K562 (cell line): Measurements from ENCODE around the gene BLTP2. TPM values are rescaled to one million over a fixed set of nuclear protein-coding genes. Genes with fewer than 3 reads are reported as not detected.
A peak's percentile ranks its signal among the peaks of the same experiment; 100 is the strongest.

Experiments
- CBX8 ChIP-seq: fragments of 200-600 bp; sonication (generic); IDR thresholded peaks from 2 replicates; pipeline ENCODE4 v1.6.1; 2012; ENCODE audit warnings: borderline replicate concordance, mixed run types, low read depth, mild to moderate bottlenecking, moderate library complexity, mixed read lengths, low read length, control low read depth, inconsistent platforms; ENCODE audit not compliant: poor library complexity, severe bottlenecking; ENCODE audit errors: extremely low read depth
- ETV6 ChIP-seq, 3 experiments: fragments of 150-350 bp in 1 of 3; sonication (generic) in 1 of 3; formaldehyde crosslinking in 1 of 3; IDR thresholded peaks; 2 replicates each; pipeline versions ENCODE4 v1.6.1 to v1.8.0; 2014 to 2022; ENCODE audit warnings: borderline replicate concordance in 2 of 3, low read depth in 2 of 3, antibody characterized with exemption in 1 of 3, low read length in 1 of 3, mild to moderate bottlenecking in 1 of 3, missing genetic modification reagents in 1 of 3
- GTF2A2 ChIP-seq: IDR thresholded peaks from 2 replicates; pipeline ENCODE4 v1.6.1; 2016; ENCODE audit warnings: mild to moderate bottlenecking, missing genetic modification characterization, missing compliant biosample characterization
- KLF1 ChIP-seq: fragments of 450-650 bp; IDR thresholded peaks from 2 replicates; pipeline ENCODE4 v1.6.1; 2016; ENCODE audit warnings: missing genetic modification characterization, missing compliant biosample characterization
- KLF10 ChIP-seq: fragments of 250-450 bp; sonication (Bioruptor Pico); IDR thresholded peaks from 2 replicates; pipeline ENCODE4 v1.6.1; 2021; ENCODE audit warnings: matching md5 sums
- PYGO2 ChIP-seq: fragments of 450-650 bp; IDR thresholded peaks from 2 replicates; pipeline ENCODE4 v1.6.1; 2016; ENCODE audit warnings: mild to moderate bottlenecking, missing genetic modification characterization, moderate library complexity, missing compliant biosample characterization
- SIRT6 ChIP-seq: IDR thresholded peaks from one replicate; pipeline ENCODE4 v1.6.1; 2012; ENCODE audit warnings: low read depth, mild to moderate bottlenecking, control low read depth, inconsistent platforms, low read length, moderate library complexity
- ZNF224 ChIP-seq: sonication (generic); formaldehyde crosslinking; IDR thresholded peaks from 2 replicates; pipeline ENCODE4 v1.8.0; 2022; ENCODE audit warnings: mild to moderate bottlenecking, missing genetic modification reagents
- ZNF445 ChIP-seq: fragments of 250-450 bp; sonication (Bioruptor Pico); IDR thresholded peaks from 2 replicates; pipeline ENCODE4 v1.4.0; 2020; ENCODE audit warnings: low read depth, mild to moderate bottlenecking, moderate library complexity
- ZNF584 ChIP-seq: fragments of 200-800 bp; sonication (Bioruptor generic); IDR thresholded peaks from 2 replicates; pipeline ENCODE4 v1.6.1; 2016; ENCODE audit warnings: low read depth, mild to moderate bottlenecking, missing genetic modification characterization, missing compliant biosample characterization
- ZNF77 ChIP-seq: fragments of 250-450 bp; sonication (Bioruptor Pico); IDR thresholded peaks from 2 replicates; pipeline ENCODE4 v1.5.0; 2020
- ZZZ3 ChIP-seq: fragments of 450-650 bp; IDR thresholded peaks from 2 replicates; pipeline ENCODE4 v1.6.1; 2016; ENCODE audit warnings: antibody characterized with exemption, mild to moderate bottlenecking, moderate library complexity
- polyA plus RNA-seq, 8 experiments: library from polyadenylated mRNA; depleted of rRNA in 4 of 8; stranded (reverse) in 5 of 8; unstranded in 3 of 8; fragments of >200 nt; fragmentation: Nextera tagmentation in 2 of 8; fragmentation: Illumina TruSeq in 1 of 8; extraction: Ambion mirVana in 2 of 8; extraction: Trizol in 1 of 8; gene quantifications; 2 replicates each; pipeline versions ENCODE4 v1.2.1 to v1.2.3, GENCODE V29; 2011 to 2014; ENCODE audit warnings: inconsistent platforms in 1 of 8, missing spikeins in 1 of 8
- total RNA-seq, 7 experiments: library from RNA; depleted of rRNA in 6 of 7; stranded (reverse); fragments of >200 nt in 6 of 7; fragmentation: Illumina TruSeq in 2 of 7; extraction: Trizol in 2 of 7; gene quantifications; 2 replicates each; pipeline versions ENCODE4 v1.2.1 to v1.2.3, GENCODE V29; 2011 to 2021; ENCODE audit warnings: low replicate concordance in 1 of 7
- TF ChIP-seq, protein P1 (sequence below): fragments of 450-650 bp; IDR thresholded peaks from 2 replicates; pipeline ENCODE4 v1.6.1; 2014; ENCODE audit warnings: low read depth, mild to moderate bottlenecking, moderate library complexity, borderline replicate concordance
- TF ChIP-seq, protein P2 (sequence below), 2 experiments: fragments of 450-650 bp in 1 of 2; sonication (generic) in 1 of 2; formaldehyde crosslinking in 1 of 2; IDR thresholded peaks in 1 of 2; conservative IDR thresholded peaks in 1 of 2; 2 replicates each; pipeline versions ENCODE4 v1.6.1 to v1.8.1; 2016 to 2023; ENCODE audit warnings: mild to moderate bottlenecking in 2 of 2, moderate library complexity in 2 of 2, inconsistent platforms in 1 of 2, missing genetic modification reagents in 1 of 2
- TF ChIP-seq, protein P3 (sequence below): sonication (generic); formaldehyde crosslinking; IDR thresholded peaks from 2 replicates; pipeline ENCODE4 v1.5.0; 2020; ENCODE audit warnings: missing genetic modification reagents
- TF ChIP-seq, protein P4 (sequence below): sonication (generic); formaldehyde crosslinking; IDR thresholded peaks from 2 replicates; pipeline ENCODE4 v1.8.0; 2023; ENCODE audit warnings: mild to moderate bottlenecking, missing genetic modification reagents

The BLTP2 gene
- total and polyA plus RNA-seq, 9 of the 15 experiments (the other 6 are each of a cell fraction or from before 2014, with no cell fraction given): 14.7 to 174 (median 103) TPM

DNA sequence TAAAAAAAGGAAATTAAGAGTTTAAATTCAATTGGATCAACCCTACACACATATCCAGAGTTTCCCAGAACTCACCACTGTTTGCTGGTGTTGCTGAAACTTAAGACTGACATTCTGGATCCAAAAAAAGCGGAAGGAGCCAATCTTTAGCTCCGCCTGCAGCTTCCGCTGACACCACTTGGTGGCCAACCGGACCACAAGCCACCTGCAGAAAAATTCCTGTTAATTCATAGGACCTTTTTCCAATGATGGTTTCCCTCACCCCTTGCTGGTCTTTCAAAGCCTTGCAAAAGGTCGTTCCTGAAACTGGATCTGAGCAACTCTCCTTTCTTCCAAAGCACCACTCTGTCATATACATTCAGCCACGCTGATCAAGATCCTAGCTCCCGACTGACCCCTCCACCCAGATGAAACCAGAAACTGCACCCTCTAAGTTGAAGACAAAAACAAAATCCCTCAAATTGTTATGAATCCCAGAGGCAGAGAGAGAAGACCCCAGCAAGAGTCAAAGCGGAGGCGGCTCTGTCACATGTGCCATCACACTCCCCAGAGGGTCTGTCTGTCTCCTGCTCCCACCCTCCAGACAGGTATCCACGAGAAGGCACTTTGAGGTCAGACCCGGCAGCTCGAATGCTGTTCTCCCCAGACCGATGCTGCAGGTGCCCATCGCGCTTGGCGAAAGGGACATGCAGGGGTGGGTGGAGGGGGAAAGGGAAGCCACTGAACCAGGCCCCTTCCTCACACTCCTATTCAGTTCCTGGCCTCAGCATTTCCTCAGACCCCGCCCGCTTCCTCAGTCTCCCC, 773 bp downstream of the BLTP2 start (continued):
- TF ChIP-seq, protein P1, sequence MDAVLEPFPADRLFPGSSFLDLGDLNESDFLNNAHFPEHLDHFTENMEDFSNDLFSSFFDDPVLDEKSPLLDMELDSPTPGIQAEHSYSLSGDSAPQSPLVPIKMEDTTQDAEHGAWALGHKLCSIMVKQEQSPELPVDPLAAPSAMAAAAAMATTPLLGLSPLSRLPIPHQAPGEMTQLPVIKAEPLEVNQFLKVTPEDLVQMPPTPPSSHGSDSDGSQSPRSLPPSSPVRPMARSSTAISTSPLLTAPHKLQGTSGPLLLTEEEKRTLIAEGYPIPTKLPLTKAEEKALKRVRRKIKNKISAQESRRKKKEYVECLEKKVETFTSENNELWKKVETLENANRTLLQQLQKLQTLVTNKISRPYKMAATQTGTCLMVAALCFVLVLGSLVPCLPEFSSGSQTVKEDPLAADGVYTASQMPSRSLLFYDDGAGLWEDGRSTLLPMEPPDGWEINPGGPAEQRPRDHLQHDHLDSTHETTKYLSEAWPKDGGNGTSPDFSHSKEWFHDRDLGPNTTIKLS: peak; percentile 43; the same call in 1 of the 2 replicates
- TF ChIP-seq ETV6 (IDR thresholded peaks at IDR 0.05; ENCODE audit: borderline replicate concordance in 1 of 2, low read depth in 2 of 2, low read length in 1 of 2) (no peak), ETV6 (CRISPR knock-in tag; IDR thresholded peaks at IDR 0.05; ENCODE audit: borderline replicate concordance) (no peak), SIRT6 (no peak), ZZZ3 (no peak), ZNF224 (no peak), KLF1 (tag) (no peak), KLF10 (CRISPR knock-in tag) (no peak), GTF2A2 (tag) (no peak), ZNF584 (CRISPR knock-in tag) (no peak), ZNF445 (no peak), CBX8 (no peak), ZNF77 (CRISPR knock-in tag) (no peak), PYGO2 (tag) (no peak)
- TF ChIP-seq, protein P2, sequence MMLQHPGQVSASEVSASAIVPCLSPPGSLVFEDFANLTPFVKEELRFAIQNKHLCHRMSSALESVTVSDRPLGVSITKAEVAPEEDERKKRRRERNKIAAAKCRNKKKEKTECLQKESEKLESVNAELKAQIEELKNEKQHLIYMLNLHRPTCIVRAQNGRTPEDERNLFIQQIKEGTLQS (IDR thresholded peaks at IDR 0.05): no peak
- TF ChIP-seq, protein P2 (CRISPR knock-in tag; conservative IDR thresholded peaks at IDR 0.05): peak; percentile 13; the same call in 1 of the 2 replicates
- TF ChIP-seq, protein P3, sequence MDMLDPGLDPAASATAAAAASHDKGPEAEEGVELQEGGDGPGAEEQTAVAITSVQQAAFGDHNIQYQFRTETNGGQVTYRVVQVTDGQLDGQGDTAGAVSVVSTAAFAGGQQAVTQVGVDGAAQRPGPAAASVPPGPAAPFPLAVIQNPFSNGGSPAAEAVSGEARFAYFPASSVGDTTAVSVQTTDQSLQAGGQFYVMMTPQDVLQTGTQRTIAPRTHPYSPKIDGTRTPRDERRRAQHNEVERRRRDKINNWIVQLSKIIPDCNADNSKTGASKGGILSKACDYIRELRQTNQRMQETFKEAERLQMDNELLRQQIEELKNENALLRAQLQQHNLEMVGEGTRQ (CRISPR knock-in tag): no peak
- TF ChIP-seq, protein P4, sequence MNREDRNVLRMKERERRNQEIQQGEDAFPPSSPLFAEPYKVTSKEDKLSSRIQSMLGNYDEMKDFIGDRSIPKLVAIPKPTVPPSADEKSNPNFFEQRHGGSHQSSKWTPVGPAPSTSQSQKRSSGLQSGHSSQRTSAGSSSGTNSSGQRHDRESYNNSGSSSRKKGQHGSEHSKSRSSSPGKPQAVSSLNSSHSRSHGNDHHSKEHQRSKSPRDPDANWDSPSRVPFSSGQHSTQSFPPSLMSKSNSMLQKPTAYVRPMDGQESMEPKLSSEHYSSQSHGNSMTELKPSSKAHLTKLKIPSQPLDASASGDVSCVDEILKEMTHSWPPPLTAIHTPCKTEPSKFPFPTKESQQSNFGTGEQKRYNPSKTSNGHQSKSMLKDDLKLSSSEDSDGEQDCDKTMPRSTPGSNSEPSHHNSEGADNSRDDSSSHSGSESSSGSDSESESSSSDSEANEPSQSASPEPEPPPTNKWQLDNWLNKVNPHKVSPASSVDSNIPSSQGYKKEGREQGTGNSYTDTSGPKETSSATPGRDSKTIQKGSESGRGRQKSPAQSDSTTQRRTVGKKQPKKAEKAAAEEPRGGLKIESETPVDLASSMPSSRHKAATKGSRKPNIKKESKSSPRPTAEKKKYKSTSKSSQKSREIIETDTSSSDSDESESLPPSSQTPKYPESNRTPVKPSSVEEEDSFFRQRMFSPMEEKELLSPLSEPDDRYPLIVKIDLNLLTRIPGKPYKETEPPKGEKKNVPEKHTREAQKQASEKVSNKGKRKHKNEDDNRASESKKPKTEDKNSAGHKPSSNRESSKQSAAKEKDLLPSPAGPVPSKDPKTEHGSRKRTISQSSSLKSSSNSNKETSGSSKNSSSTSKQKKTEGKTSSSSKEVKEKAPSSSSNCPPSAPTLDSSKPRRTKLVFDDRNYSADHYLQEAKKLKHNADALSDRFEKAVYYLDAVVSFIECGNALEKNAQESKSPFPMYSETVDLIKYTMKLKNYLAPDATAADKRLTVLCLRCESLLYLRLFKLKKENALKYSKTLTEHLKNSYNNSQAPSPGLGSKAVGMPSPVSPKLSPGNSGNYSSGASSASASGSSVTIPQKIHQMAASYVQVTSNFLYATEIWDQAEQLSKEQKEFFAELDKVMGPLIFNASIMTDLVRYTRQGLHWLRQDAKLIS (CRISPR knock-in tag): no peak
